Measurements from ENCODE around the gene NTNG1. TPM values are rescaled to one million over a fixed set of nuclear protein-coding genes. Genes with fewer than 3 reads are reported as not detected.

NTNG1 gene
- total RNA-seq, 5 donors from 2014 or later (not counting 1 experiment from before 2014, with no cell fraction given) = 0.13 TPM; not detected in 4

GRCh38 chr1:107252271-107252670, 111.4 kb downstream of the NTNG1 start:
- Histone ChIP-seq H3K4me3 (ENCODE audit: control insufficient read depth in 1 of 2, extremely low read depth in 1 of 2, low read length in 1 of 2) (no peak overlapping the region), H3K4me1 (ENCODE audit: control insufficient read depth in 1 of 2, extremely low read depth in 1 of 2, insufficient read depth in 2 of 2, low read length in 2 of 2) (peaks cover 0 to 3% of the 10 kb centered on the region in 2 experiments), H3K27me3 (replicated peaks in 1 of 2; ENCODE audit: control insufficient read depth in 2 of 2, extremely low read depth in 1 of 2, insufficient read depth in 2 of 2, low read length in 1 of 2) (peaks cover 0 to 3% of the 10 kb centered on the region in 2 experiments), H3K9me3 (no peaks in the 10 kb centered on the region), H3K36me3 (ENCODE audit: control insufficient read depth in 2 of 2, extremely low read depth in 1 of 2, insufficient read depth in 1 of 2, low read length in 1 of 2) (no peaks in the 10 kb centered on the region), H3K27ac (ENCODE audit: low read length) (no peak overlapping the region)
- Mint-ChIP-seq H3K4me1 (peaks cover 0 to 6% (median 2%) of the 10 kb centered on the region in 3 donors), H3K27me3 (peaks cover 2 to 3% of the 10 kb centered on the region in 2 donors), H3K9me3 (no peaks in the 10 kb centered on the region), H3K4me3 (no peak overlapping the region), H3K27ac (no peak overlapping the region), H3K36me3 (no peaks in the 10 kb centered on the region)
- ChIA-PET CTCF (no interaction called here), POLR2A (no interaction called here)
- DNase-seq (no peak), ATAC-seq (replicated peaks in 1 of 4) (no peak)
- 100% methylated on average over 2 of the region's 2 CpGs for WGBS (ENCODE audit: insufficient coverage)

GRCh38 chr1:107254306-107254705, 113.5 kb downstream of the NTNG1 start:
- H3K27me3 ChIP-seq (replicated peaks in 1 of 2; ENCODE audit: control insufficient read depth in 2 of 2, extremely low read depth in 1 of 2, insufficient read depth in 2 of 2, low read length in 1 of 2) = no peaks in the 10 kb centered on the region
- H3K36me3 ChIP-seq (ENCODE audit: control insufficient read depth in 2 of 2, extremely low read depth in 1 of 2, insufficient read depth in 1 of 2, low read length in 1 of 2) = no peaks in the 10 kb centered on the region
- Mint-ChIP-seq H3K4me1 (peaks cover 0 to 6% (median 2%) of the 10 kb centered on the region in 3 donors), H3K4me3 (no peak overlapping the region), H3K27ac (no peak overlapping the region), H3K27me3 (peaks cover 2 to 3% of the 10 kb centered on the region in 2 donors), H3K36me3 (no peaks in the 10 kb centered on the region), H3K9me3 (no peaks in the 10 kb centered on the region)
- 89% methylated on average over 3 of the region's 5 CpGs for WGBS (ENCODE audit: insufficient coverage)
- H3K4me3 ChIP-seq (ENCODE audit: control insufficient read depth in 1 of 2, extremely low read depth in 1 of 2, low read length in 1 of 2) = no peak overlapping the region
- H3K9me3 ChIP-seq = no peaks in the 10 kb centered on the region
- CTCF ChIA-PET = no interaction called here
- no peak for ATAC-seq (replicated peaks in 1 of 4)
- H3K4me1 ChIP-seq (ENCODE audit: control insufficient read depth in 1 of 2, extremely low read depth in 1 of 2, insufficient read depth in 2 of 2, low read length in 2 of 2) = peaks cover 0 to 3% of the 10 kb centered on the region in 2 experiments
- no peak for DNase-seq
- no peak overlapping the region for H3K27ac ChIP-seq (ENCODE audit: low read length)
- POLR2A ChIA-PET = no interaction called here

- H3K9me3 Mint-ChIP-seq = no peaks in the 10 kb centered on the region
- POLR2A ChIA-PET = no interaction called here
- H3K27ac Mint-ChIP-seq = no peak overlapping the region
- Histone ChIP-seq H3K27me3 (replicated peaks in 1 of 2; ENCODE audit: control insufficient read depth in 2 of 2, extremely low read depth in 1 of 2, insufficient read depth in 2 of 2, low read length in 1 of 2) (no peaks in the 10 kb centered on the region), H3K27ac (ENCODE audit: low read length) (no peak overlapping the region), H3K4me1 (ENCODE audit: control insufficient read depth in 1 of 2, extremely low read depth in 1 of 2, insufficient read depth in 2 of 2, low read length in 2 of 2) (no peaks in the 10 kb centered on the region), H3K36me3 (ENCODE audit: control insufficient read depth in 2 of 2, extremely low read depth in 1 of 2, insufficient read depth in 1 of 2, low read length in 1 of 2) (no peaks in the 10 kb centered on the region), H3K9me3 (no peaks in the 10 kb centered on the region), H3K4me3 (ENCODE audit: control insufficient read depth in 1 of 2, extremely low read depth in 1 of 2, low read length in 1 of 2) (no peak overlapping the region)
- CTCF ChIA-PET = no interaction called here
- no peak overlapping the region for H3K4me3 Mint-ChIP-seq
- H3K4me1 Mint-ChIP-seq = no peaks in the 10 kb centered on the region
- peaks cover 2 to 3% of the 10 kb centered on the region in 2 donors for H3K27me3 Mint-ChIP-seq
- WGBS (ENCODE audit: insufficient coverage) = no CpG with 5 or more reads among the region's 3 CpGs
- H3K36me3 Mint-ChIP-seq = no peaks in the 10 kb centered on the region
- no peak for DNase-seq
- ATAC-seq (replicated peaks in 1 of 4) = no peak
Observed at GRCh38 chr1:107255469-107255868, 114.6 kb downstream of the NTNG1 start.

- Histone ChIP-seq H3K4me3 (ENCODE audit: control insufficient read depth in 1 of 2, extremely low read depth in 1 of 2, low read length in 1 of 2) (no peak overlapping the region), H3K27me3 (replicated peaks in 1 of 2; ENCODE audit: control insufficient read depth in 2 of 2, extremely low read depth in 1 of 2, insufficient read depth in 2 of 2, low read length in 1 of 2) (no peaks in the 10 kb centered on the region), H3K9me3 (no peaks in the 10 kb centered on the region), H3K27ac (ENCODE audit: low read length) (no peak overlapping the region), H3K4me1 (ENCODE audit: control insufficient read depth in 1 of 2, extremely low read depth in 1 of 2, insufficient read depth in 2 of 2, low read length in 2 of 2) (no peaks in the 10 kb centered on the region), H3K36me3 (ENCODE audit: control insufficient read depth in 2 of 2, extremely low read depth in 1 of 2, insufficient read depth in 1 of 2, low read length in 1 of 2) (no peaks in the 10 kb centered on the region)
- DNase-seq = no peak
- 80% methylated on average over 4 of the region's 5 CpGs for WGBS (ENCODE audit: insufficient coverage)
- no peaks in the 10 kb centered on the region for H3K4me1 Mint-ChIP-seq
- CTCF ChIA-PET = no interaction called here
- H3K36me3 Mint-ChIP-seq = no peaks in the 10 kb centered on the region
- no peaks in the 10 kb centered on the region for H3K9me3 Mint-ChIP-seq
- no peak overlapping the region for H3K4me3 Mint-ChIP-seq
- no peak overlapping the region for H3K27ac Mint-ChIP-seq
- no peak for ATAC-seq (replicated peaks in 1 of 4)
- no peaks in the 10 kb centered on the region for H3K27me3 Mint-ChIP-seq
- POLR2A ChIA-PET = no interaction called here
Observed at GRCh38 chr1:107262467-107263286, 121.8 kb downstream of the NTNG1 start.

GRCh38 chr1:107263291-107263915, 122.6 kb downstream of the NTNG1 start:
- no CpG with 5 or more reads among the region's 1 CpG for WGBS (ENCODE audit: insufficient coverage)
- no peaks in the 10 kb centered on the region for H3K36me3 ChIP-seq (ENCODE audit: control insufficient read depth in 2 of 2, extremely low read depth in 1 of 2, insufficient read depth in 1 of 2, low read length in 1 of 2)
- H3K9me3 ChIP-seq = no peaks in the 10 kb centered on the region
- DNase-seq (no peak), ATAC-seq (replicated peaks in 1 of 4) (no peak)
- H3K4me1 Mint-ChIP-seq = no peaks in the 10 kb centered on the region
- POLR2A ChIA-PET = no interaction called here
- no peak overlapping the region for H3K27ac ChIP-seq (ENCODE audit: low read length)
- H3K36me3 Mint-ChIP-seq = no peaks in the 10 kb centered on the region
- no peak overlapping the region for H3K27ac Mint-ChIP-seq
- CTCF ChIA-PET = no interaction called here
- no peaks in the 10 kb centered on the region for H3K27me3 Mint-ChIP-seq
- no peaks in the 10 kb centered on the region for H3K27me3 ChIP-seq (replicated peaks in 1 of 2; ENCODE audit: control insufficient read depth in 2 of 2, extremely low read depth in 1 of 2, insufficient read depth in 2 of 2, low read length in 1 of 2)
- H3K9me3 Mint-ChIP-seq = no peaks in the 10 kb centered on the region
- H3K4me3 ChIP-seq (ENCODE audit: control insufficient read depth in 1 of 2, extremely low read depth in 1 of 2, low read length in 1 of 2) = no peak overlapping the region
- H3K4me1 ChIP-seq (ENCODE audit: control insufficient read depth in 1 of 2, extremely low read depth in 1 of 2, insufficient read depth in 2 of 2, low read length in 2 of 2) = no peaks in the 10 kb centered on the region
- H3K4me3 Mint-ChIP-seq = no peak overlapping the region

GRCh38 chr1:107264007-107264406, 123.2 kb downstream of the NTNG1 start:
- no peaks in the 10 kb centered on the region for H3K4me1 ChIP-seq (ENCODE audit: control insufficient read depth in 1 of 2, extremely low read depth in 1 of 2, insufficient read depth in 2 of 2, low read length in 2 of 2)
- DNase-seq = no peak
- 83% methylated on average over 2 of the region's 4 CpGs for WGBS (ENCODE audit: insufficient coverage)
- no peak overlapping the region for H3K27ac ChIP-seq (ENCODE audit: low read length)
- no peaks in the 10 kb centered on the region for H3K9me3 Mint-ChIP-seq
- H3K27ac Mint-ChIP-seq = no peak overlapping the region
- ATAC-seq (replicated peaks in 1 of 4) = no peak
- no peaks in the 10 kb centered on the region for H3K9me3 ChIP-seq
- no peak overlapping the region for H3K4me3 ChIP-seq (ENCODE audit: control insufficient read depth in 1 of 2, extremely low read depth in 1 of 2, low read length in 1 of 2)
- no peak overlapping the region for H3K4me3 Mint-ChIP-seq
- H3K36me3 Mint-ChIP-seq = no peaks in the 10 kb centered on the region
- no peaks in the 10 kb centered on the region for H3K4me1 Mint-ChIP-seq
- H3K27me3 ChIP-seq (replicated peaks in 1 of 2; ENCODE audit: control insufficient read depth in 2 of 2, extremely low read depth in 1 of 2, insufficient read depth in 2 of 2, low read length in 1 of 2) = no peaks in the 10 kb centered on the region
- H3K27me3 Mint-ChIP-seq = no peaks in the 10 kb centered on the region
- CTCF ChIA-PET = no interaction called here
- H3K36me3 ChIP-seq (ENCODE audit: control insufficient read depth in 2 of 2, extremely low read depth in 1 of 2, insufficient read depth in 1 of 2, low read length in 1 of 2) = no peaks in the 10 kb centered on the region
- POLR2A ChIA-PET = no interaction called here
